ENCODE data around the gene SERPINB8.
"Not testable (repeated sequence)": the region's sequence is repeated elsewhere in the genome, so short reads cannot be mapped to it uniquely, and the experiment has no call there.

- not testable (repeated sequence) for TF ChIP-seq CTCF (conservative IDR thresholded peaks at IDR 0.05 in 1 of 2, IDR thresholded peaks at IDR 0.05 in 1 of 2; ENCODE audit: low read depth in 1 of 2, low read length in 2 of 2); EZH2 (IDR thresholded peaks at IDR 0.05; ENCODE audit: low read length, missing control alignments)
Observed at GRCh38 chr18:63929369-63929768, 40.5 kb upstream of the SERPINB8 start.
